Transverse colon (tissue), 4 donors: ENCODE measurements around the gene SYTL4. TPM values are rescaled to one million over a fixed set of nuclear protein-coding genes. Genes with fewer than 3 reads are reported as not detected.

Experiments
- DNase-seq: peaks from one replicate; pipeline ENCODE4 v3.0.0-alpha.2; 2019
- H3K27ac ChIP-seq, 4 donors: fragments of 200-600 bp; sonication (generic); 2 replicates each; pipeline ENCODE4 v1.5.1; 2016 to 2018; ENCODE audit warnings: inconsistent platforms in 4 of 4
- H3K27me3 ChIP-seq: fragments of 200-600 bp; sonication (generic); 2 replicates; pipeline ENCODE4 v1.5.1; 2017; ENCODE audit warnings: inconsistent platforms
- H3K36me3 ChIP-seq, 4 donors: fragments of 200-600 bp; sonication (generic); 2 replicates each; pipeline ENCODE4 v1.5.1; 2017 to 2019; ENCODE audit warnings: inconsistent platforms in 4 of 4
- H3K4me1 ChIP-seq, 4 donors: fragments of 200-600 bp; sonication (generic); 2 replicates each; pipeline ENCODE4 v1.5.1; 2017 to 2020; ENCODE audit warnings: inconsistent platforms in 4 of 4
- H3K4me3 ChIP-seq, 4 donors: fragments of 200-600 bp; sonication (generic); 1 replicate in 1 of 4; 2 replicates in 3 of 4; pipeline versions ENCODE4 v1.5.1 to v1.6.1; 2017 to 2019; ENCODE audit warnings: inconsistent platforms in 4 of 4
- H3K9me3 ChIP-seq, 2 donors: fragments of 200-600 bp; sonication (generic); 2 replicates each; pipeline ENCODE4 v1.5.1; 2017 to 2019; ENCODE audit warnings: inconsistent platforms in 2 of 2
- CTCF ChIP-seq, 5 experiments: fragments of 200-600 bp in 3 of 5; fragments of 450-650 bp in 2 of 5; sonication (generic) in 3 of 5; IDR thresholded peaks; 1 replicate in 2 of 5; 2 replicates in 3 of 5; pipeline ENCODE4 v1.5.1; 2016 to 2017; ENCODE audit warnings: antibody characterized with exemption in 5 of 5, inconsistent platforms in 3 of 5, mild to moderate bottlenecking in 2 of 5, moderate library complexity in 1 of 5
- EP300 ChIP-seq: sonication (generic); formaldehyde crosslinking; IDR thresholded peaks from one replicate; pipeline ENCODE4 v1.6.1; 2017; ENCODE audit warnings: antibody characterized with exemption, low read depth
- POLR2A ChIP-seq: fragments of 450-650 bp; IDR thresholded peaks from one replicate; pipeline ENCODE4 v1.6.1; 2016; ENCODE audit warnings: antibody characterized with exemption, mild to moderate bottlenecking, moderate library complexity
- POLR2AphosphoS5 ChIP-seq, 3 donors: sonication (generic); formaldehyde crosslinking; IDR thresholded peaks; one replicate each; pipeline ENCODE4 v1.6.1; 2016; ENCODE audit warnings: antibody characterized with exemption in 3 of 3
- whole genome bisulfite sequencing, 2 donors: methylation state at CpG; one replicate each; pipeline ENCODE4 v1.1.5; 2018; ENCODE audit warnings: low coverage in 1 of 2; 5-methylcytosine and 5-hydroxymethylcytosine counted together
- in situ Hi-C, 4 donors: fragments of 200-750 bp; cut with MboI; loops; one replicate each; pipeline versions ENCODE4 v1.15.0 to v1.15.1; 2017; ENCODE audit warnings: low sequenced_read_pairs in 3 of 4, low pct_ligation_motif_present in 1 of 4, low pct_unique_long_range_greater_than_20kb in 1 of 4
- intact Hi-C: fragments of 100-400 bp; cut with DNase I; formaldehyde crosslinking; loops from one replicate; pipeline ENCODE4 v1.15.1; 2023; ENCODE audit warnings: low total_unique reads
- total RNA-seq, 4 donors: library from RNA; depleted of rRNA; stranded (reverse); fragments of >200 nt; gene quantifications; one replicate each; pipeline ENCODE4 v1.1.0, GENCODE V29; 2016

The SYTL4 gene
- total RNA-seq, 4 donors from 2014 or later = 39.0 to 49.7 (median 43.1) TPM

GRCh38 chrX:100719139-100719538 is 12.8 kb downstream of the SYTL4 start:
- no peaks in the 10 kb centered on the region for H3K36me3 ChIP-seq
- DNase-seq = no peak
- no peaks in the 10 kb centered on the region for H3K9me3 ChIP-seq
- WGBS, 2 donors = 63% methylated on average over 2 of the region's 2 CpGs; no CpG with 5 or more reads in 1 of the 2 donors
- no peak overlapping the region for H3K27ac ChIP-seq
- intact Hi-C loops (no loop called here), in situ Hi-C loops (no loop called here)
- no peaks in the 10 kb centered on the region for H3K4me1 ChIP-seq
- H3K27me3 ChIP-seq = no peaks in the 10 kb centered on the region
- no peak for TF ChIP-seq POLR2A
- TF ChIP-seq EP300 = no peak
- no peak for TF ChIP-seq POLR2AphosphoS5 (IDR thresholded peaks at IDR 0.05)
- no peak for TF ChIP-seq CTCF (IDR thresholded peaks at IDR 0.05)
- no peak overlapping the region for H3K4me3 ChIP-seq

- Histone ChIP-seq H3K4me3 (no peak overlapping the region), H3K9me3 (no peaks in the 10 kb centered on the region), H3K27me3 (no peaks in the 10 kb centered on the region), H3K36me3 (no peaks in the 10 kb centered on the region), H3K27ac (no peak overlapping the region), H3K4me1 (no peaks in the 10 kb centered on the region)
- WGBS, 2 donors = 85 to 89% methylated on average over 3 to 8 of the region's 8 CpGs
- intact Hi-C loops = no loop called here
- TF ChIP-seq POLR2AphosphoS5 (IDR thresholded peaks at IDR 0.05) (no peak), EP300 (no peak), CTCF (IDR thresholded peaks at IDR 0.05) (no peak), POLR2A (no peak)
- no peak for DNase-seq
- in situ Hi-C loops = no loop called here
Measured at GRCh38 chrX:100717363-100717762, 14.6 kb downstream of the SYTL4 start.

GRCh38 chrX:100710816-100711215 is 21.1 kb downstream of the SYTL4 start:
- no peak overlapping the region for H3K27ac ChIP-seq
- no peaks in the 10 kb centered on the region for H3K4me1 ChIP-seq
- TF ChIP-seq POLR2AphosphoS5 (IDR thresholded peaks at IDR 0.05) (no peak), POLR2A (no peak), EP300 (no peak), CTCF (IDR thresholded peaks at IDR 0.05) (no peak)
- in situ Hi-C loops (no loop called here), intact Hi-C loops (no loop called here)
- no peak for DNase-seq
- H3K36me3 ChIP-seq = no peaks in the 10 kb centered on the region
- no peaks in the 10 kb centered on the region for H3K27me3 ChIP-seq
- WGBS, 2 donors = 49% methylated on average over 3 of the region's 3 CpGs; no CpG with 5 or more reads in 1 of the 2 donors
- no peaks in the 10 kb centered on the region for H3K9me3 ChIP-seq
- no peak overlapping the region for H3K4me3 ChIP-seq

GRCh38 chrX:100704581-100705203 is 27.2 kb downstream of the SYTL4 start:
- in situ Hi-C loops (no loop called here), intact Hi-C loops (no loop called here)
- Histone ChIP-seq H3K36me3 (no peaks in the 10 kb centered on the region), H3K4me3 (no peak overlapping the region), H3K27ac (peak overlapping the region in 1 of 4 donors; percentile 26), H3K4me1 (no peaks in the 10 kb centered on the region), H3K9me3 (no peaks in the 10 kb centered on the region), H3K27me3 (no peaks in the 10 kb centered on the region)
- TF ChIP-seq POLR2AphosphoS5 (IDR thresholded peaks at IDR 0.05) (no peak), POLR2A (no peak), CTCF (IDR thresholded peaks at IDR 0.05) (no peak), EP300 (no peak)
- WGBS, 2 donors = 32 to 80% methylated on average over 1 to 3 of the region's 3 CpGs
- DNase-seq = no peak
